ENCODE data around the gene SCARF1.
A peak's percentile ranks its signal among the peaks of the same experiment; 100 is the strongest.

SCARF1 gene

DNA sequence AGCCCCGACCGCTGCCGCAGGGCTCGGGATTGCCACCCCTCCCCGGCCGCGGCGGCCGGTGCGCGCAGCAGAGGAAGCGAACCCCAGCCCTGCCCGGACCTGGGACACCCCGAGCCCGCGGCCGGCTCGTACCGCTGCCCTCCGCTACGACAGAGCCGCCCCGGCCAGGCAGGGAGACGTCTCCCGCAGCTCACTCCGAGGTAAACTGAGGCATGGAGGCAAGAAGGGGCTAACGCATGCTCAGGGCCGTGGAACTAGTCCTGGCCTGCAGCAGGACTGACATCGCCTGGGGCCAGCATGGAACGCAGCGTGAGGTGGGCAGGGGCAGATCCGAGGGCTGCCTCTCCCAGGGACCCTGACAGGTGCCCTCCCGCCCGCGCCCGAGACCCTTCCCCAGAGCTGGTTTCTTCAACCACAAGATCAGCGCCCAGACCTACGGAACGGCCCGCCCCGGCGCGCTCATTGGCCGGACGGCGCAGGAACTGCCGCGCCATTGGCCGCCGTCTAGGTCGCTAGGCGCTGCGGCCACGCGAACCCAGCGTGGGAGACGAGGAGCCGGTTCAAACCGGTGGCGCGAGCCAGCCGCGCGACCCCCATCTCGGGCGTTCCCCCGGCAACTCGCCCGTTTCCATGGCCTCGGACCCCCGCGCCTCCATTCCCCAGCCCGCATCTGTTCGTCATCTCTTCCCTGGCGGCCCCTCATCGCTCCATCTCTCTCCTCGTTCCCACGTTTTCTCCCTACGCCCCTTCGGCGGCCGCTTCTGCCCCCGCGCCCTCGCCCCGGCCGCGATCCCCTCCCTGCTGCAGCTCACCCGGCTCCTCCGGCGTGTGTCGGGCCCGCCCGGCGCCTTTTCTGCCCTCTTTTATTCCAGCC, 17.3 kb downstream of the SCARF1 start, which contains the start of gene SLC43A2:
Gene SLC43A2 (minus strand): TSS at position 853 of the 874 bp plus-strand sequence. CDS start 960 bp downstream, outside the sequence.
- DNase-seq (peak; percentile 85), ATAC-seq (peak; percentile 75)

DNA sequence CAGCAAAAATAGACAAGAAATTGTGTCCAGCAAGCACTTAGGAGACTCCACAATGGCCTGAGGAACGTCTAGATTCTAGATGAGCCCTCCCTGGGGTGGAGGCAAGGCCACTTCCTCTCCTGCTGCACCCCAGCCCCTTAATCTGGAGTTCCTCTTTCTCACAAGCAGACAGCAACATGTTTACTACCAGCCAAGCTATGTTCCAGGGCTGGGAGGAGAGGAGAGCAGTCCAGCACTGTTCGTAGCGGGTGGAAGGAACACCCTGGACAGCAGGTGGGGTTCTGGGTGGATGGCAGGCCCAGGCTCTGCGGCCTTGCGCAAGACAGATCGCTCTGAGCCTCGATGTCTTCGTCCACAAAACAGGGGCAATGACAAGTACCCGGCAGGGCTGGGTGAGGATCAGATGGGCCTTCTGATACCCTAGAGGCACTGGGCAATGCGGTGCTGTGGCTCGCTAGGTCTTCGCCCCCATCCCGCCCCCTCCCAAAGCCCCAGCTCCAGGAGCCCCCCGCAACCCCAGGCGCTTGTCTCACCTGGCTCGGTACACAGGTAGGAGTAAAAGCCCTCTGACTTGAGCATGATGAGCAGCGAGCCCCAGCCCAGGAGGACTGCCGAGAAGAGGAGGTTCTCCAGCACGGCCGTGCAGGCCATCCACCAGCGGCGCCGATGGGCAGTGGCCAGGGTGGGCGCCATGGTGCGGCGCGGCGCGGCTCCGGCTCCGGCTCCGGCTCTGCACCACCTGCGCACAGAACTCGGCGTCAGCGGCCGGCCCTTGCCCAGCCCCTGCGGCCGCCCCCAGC, 18.1 kb downstream of the SCARF1 start:
- DNase-seq: no peak
- no peak for ATAC-seq

DNA sequence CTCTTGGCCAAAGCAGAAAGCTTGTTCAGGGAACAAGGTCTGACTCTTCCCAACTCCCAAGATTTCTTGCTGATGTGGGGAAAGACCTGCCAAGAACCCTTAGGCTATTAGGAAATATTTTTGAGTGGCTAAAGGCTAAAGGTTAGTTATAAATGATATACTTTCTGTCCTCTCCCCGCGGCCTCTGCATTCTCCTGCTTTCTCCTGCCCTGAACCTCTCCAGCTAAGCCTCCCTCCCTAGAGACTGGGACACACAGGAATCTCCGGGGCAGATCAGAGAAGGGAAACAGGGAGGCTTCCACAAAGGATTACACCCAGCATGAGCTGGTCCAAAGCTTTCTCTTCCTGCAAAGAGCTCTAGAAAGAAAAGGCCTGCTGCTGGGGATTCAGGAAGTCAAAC, 19.2 kb downstream of the SCARF1 start:
- ATAC-seq: no peak

DNA sequence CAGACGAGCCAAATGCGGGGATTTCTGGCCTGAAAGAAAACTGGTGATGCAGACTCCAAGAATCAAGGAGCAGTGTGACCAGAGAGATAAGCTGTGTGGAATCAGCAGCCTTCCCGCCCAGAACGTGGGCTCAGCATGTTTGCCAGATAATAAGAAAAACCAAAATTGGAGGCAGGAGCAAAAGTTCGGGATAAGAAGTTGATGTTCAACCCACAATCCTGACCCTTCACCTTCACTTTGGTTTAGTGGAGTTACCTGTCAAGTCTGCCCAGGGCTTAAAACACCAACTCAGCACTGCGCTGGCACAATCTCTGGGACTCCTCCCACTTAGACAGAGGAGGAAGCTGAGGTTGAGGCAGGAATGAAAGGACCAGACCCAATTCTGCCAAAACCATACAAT, 20.0 kb downstream of the SCARF1 start:
- DNase-seq (no peak), ATAC-seq (no peak)

More for the DNA sequence above, 19.2 kb downstream of the SCARF1 start:
- no peak for DNase-seq

DNA sequence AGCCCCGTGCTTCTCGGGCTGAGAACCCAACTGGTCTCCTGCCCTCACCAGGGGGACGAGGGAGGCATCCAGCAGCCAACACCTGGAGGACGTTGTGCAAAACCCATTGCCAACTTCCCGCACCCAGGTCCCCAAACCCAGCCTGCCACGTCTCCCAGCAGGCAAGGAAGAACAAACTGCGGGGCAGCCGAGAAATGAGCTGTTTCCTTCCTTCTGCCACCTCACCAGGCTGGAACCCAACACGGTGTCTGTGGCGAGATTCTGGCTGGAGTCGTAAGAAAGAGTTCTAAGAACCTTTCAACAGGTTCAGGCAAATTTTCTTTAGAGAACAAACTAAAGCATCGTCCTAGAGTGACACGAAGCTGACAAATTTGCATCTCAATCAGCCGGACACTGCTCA, 20.5 kb downstream of the SCARF1 start:
- DNase-seq (no peak), ATAC-seq (no peak)

DNA sequence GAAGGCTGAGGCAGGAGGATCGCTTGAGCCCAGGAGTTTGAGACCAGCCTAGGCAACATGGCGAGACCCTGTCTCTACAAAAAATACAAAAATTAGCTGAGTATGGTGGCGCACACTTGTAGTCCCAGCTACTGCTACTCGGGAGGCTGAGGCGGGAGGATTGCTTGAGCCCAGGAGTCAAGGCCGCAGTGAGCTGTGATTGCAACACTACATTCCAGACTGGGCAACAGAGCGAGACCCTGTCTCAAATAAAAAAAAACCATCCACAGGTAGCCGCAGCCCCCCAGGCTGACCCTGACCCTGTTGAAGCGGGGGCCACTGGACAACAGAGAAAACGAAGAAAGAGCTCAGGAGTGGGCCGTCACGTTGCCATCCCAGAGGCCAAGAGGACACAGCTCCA, 20.9 kb downstream of the SCARF1 start:
- no peak for ATAC-seq
- no peak for DNase-seq

DNA sequence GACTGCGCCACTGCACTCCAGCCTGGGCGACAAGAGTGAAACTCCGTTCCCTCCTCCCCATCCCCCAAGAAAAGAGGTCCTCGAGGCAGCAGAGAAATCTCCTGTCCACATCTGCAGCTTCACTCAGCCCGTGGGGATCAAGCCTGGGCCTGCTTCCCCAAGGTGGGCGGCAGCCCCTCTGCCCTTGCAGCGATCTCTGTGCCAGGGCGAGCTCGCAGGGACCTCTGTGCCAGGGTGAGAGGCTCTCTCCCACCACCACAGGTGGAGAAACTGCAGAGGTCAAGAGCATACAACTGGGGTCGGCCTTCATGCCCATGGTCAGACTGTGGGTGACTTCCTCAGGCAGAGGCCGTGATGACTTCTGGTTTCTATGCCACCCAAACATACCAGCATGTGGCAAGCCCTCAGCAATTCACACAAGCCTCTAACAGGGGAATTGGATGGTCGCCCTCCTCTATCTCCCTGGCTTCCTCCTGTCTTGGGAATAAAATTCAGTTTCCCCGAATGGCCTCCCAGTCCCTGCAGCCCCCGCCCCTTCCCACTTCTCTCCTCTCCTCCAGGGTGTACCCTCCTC, 22.4 kb downstream of the SCARF1 start:
- ATAC-seq (no peak), DNase-seq (no peak)

DNA sequence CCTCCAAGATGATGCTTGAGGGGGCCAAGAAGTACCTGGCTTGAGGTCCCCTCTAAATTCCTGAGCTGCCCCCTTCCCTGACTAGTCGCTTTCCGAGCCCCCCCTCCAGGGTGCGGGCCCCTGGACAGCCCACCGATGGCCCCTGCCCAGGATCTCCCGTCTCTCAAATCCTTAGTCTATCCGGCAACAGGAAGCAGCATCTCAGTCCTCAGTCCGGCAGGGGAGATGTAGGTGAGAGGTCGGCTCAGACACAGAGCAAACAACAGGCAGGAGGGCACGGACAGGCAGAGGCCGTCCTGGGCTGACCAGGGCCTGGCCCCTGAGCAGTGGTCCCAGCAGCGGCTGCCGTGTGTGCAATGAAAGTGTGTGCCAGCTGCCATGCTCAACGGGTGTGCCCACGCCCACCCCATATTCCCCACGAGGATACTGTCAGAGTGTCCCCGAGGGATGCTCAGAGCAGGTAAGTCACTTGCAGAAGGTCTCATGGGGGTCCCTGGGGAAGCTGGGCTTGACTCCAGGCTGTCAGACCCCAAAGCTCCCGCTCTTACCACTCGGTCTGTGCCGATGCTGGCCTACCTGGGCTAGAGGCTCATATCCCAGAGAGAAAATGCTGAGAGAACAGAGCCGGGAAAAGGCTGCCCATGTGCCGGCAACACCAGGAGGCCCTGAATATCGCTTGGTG, 24.1 kb downstream of the SCARF1 start:
- DNase-seq: no peak
- no peak for ATAC-seq

DNA sequence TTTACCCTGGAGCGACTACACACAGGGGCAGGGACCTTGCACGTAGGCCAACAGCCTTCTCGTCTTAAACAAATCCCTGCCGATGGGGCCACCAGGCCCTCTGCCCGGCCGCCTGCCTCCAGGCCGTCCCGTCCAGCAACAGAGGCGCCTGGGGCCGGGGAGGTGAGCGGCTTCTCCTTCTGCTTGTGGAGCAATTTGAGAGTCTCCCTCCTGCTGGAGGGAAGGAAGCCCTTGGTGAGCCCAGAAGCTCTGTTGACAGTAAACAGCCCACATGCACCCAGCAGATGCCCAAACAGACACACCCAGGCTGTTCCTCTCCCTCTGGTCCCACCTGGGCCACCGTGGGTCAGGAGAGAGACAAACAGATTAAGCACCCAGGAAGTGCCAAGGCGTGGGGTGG, 25.0 kb downstream of the SCARF1 start:
- ATAC-seq (no peak), DNase-seq (no peak)

DNA sequence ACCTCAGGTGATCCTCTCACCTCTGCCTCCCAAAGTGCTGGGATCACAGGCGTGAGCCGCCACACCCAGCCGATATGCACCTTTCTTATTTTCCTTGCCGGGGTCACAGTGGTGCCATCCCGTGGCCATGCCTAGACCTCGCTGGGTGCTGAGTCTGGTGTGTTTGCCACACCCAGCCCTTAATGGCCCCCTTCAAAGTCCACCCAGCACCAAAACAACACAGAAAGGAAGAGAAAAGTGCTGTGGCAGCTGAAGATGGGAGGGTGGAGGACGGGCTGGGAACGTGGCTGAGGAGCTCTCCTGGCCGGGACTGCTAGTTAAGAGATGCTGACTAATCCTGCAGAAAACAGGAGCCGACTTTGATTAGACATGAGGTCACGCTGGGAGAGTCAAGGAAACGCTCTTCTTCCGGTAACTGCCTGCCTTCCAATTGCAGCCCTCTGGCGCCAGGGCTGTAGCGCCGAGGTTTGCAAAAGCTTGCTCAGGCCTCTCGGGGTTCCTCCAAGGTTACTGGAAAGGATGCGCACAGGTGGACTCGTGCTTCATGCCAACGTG, 27.8 kb downstream of the SCARF1 start:
- ATAC-seq (no peak), DNase-seq (no peak)

DNA sequence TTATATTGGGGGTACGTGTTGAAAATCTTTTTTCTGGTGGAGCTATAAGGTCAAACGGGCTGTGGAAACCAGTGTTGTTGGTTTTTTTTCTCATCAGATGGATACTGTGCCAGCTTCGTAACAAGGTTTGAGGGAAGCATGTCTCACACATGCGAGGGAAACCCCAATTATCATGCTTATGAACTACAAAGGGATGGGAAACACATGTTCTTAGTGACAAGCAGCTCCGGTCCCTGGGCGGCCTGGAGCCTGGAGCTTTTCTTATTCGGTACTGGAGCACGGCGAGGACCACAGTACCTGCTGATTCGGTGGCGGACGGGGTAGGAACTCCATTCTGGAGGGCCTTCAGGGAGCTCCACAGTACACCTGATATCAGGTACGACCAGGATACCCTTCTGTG, 29.4 kb downstream of the SCARF1 start:
- DNase-seq: no peak
- no peak for ATAC-seq

DNA sequence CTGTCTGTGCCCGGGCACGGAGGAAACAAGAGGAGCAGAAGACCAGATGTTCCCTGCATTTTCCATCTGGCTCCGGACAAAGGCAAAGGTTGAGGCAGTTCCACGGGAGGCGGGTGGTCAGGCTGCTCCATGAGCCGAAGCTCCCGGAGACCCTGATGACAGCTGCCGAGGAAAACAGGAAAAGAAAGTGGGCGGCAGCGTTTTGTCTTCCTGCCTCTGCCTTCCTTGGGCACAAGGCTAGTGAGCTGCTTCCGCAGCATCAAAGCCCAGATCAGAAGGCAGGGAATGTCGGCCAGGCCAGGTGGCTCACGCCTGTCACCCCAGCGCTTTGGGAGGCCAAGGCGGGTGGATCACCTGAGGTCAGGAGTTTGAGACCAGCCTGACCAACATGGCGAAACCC, 33.1 kb downstream of the SCARF1 start:
- no peak for ATAC-seq
- DNase-seq: no peak

DNA sequence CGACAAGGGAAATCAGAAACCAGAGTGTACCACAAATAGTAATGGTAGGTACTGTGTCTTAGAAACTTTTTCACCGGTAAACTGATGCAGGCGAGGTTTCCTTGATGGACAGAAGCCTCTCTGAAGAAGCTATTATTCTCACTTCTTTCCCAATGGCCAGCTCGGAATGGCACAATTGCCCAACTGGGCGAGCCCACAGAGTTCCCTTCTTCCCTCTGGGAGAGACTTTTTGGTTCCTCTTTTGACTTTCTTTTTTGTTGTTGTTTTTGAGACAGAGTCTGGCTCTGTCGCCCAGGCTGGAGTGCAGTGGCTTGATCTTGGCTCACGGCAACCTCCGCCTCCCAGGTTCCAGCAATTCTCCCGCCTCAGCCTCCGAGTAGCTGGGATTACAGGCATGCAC, 33.8 kb downstream of the SCARF1 start:
- ATAC-seq (no peak), DNase-seq (no peak)

DNA sequence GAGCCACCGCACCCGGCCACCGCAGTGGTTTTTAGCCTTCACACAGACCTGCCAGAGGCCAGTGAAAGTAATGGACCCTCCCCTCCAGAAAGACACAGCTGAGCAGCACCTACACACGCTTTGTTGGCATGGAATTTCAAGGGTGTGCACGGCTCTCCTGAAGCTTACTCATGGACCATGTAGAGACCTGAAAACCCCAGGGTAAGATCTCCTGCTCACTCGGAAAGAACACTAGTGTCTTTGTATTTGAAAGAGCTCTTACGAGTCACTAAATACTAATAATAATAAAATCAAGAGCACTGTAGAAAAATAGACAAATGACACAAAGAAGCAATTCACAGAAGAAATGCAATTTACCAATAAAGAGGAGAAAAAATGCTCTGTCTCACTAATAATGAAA, 36.9 kb downstream of the SCARF1 start:
- ATAC-seq (no peak), DNase-seq (no peak)

DNA sequence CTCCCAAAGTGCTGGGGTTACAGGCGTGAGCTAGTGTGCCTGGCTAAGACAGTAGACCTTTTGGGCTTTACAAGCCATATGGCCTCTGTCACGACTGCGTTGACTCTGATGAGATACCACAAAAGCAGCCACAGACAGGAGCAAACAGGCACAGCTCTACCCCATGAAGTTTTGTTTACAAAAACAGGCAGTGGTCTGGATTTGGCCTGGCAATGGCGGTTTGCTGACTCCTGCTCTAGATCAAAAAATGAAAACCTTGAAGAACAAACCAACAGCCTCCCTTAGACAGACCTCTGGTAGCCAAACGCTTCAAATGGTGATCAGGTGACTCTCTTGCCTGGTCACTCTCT, 37.6 kb downstream of the SCARF1 start:
- DNase-seq (no peak), ATAC-seq (peak; percentile 11)

DNA sequence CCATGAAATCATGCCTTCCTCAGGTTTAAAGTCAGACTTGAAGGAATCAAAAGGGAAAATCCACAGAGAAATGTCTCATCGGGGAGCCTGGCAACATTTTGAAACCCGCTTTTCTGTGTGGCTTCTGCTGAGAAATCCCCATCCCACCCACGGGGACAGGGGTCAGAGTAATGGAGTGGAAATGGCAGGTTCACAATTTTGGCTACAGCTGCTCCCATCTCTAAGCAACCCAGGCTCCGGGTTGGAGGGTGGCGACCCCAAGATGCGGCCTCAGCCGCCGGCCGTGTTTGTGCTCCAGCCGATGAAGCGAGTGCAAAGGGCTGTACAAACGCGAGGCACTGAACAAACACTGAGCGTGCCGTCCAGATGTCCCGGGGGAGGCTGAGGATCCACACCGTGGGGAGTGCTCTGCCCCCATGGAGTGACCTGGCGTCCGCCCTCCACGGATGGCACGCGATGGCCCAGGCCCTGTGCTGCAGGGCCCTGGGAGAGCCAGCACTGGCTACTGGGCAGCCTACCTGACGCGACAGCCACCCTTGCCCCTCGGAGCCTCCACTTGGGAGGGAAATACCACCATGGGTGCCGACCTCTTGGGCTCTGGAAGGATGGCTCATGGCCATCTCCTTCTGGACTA, 39.1 kb downstream of the SCARF1 start:
- DNase-seq: peak; percentile 65
- ATAC-seq: no peak

DNA sequence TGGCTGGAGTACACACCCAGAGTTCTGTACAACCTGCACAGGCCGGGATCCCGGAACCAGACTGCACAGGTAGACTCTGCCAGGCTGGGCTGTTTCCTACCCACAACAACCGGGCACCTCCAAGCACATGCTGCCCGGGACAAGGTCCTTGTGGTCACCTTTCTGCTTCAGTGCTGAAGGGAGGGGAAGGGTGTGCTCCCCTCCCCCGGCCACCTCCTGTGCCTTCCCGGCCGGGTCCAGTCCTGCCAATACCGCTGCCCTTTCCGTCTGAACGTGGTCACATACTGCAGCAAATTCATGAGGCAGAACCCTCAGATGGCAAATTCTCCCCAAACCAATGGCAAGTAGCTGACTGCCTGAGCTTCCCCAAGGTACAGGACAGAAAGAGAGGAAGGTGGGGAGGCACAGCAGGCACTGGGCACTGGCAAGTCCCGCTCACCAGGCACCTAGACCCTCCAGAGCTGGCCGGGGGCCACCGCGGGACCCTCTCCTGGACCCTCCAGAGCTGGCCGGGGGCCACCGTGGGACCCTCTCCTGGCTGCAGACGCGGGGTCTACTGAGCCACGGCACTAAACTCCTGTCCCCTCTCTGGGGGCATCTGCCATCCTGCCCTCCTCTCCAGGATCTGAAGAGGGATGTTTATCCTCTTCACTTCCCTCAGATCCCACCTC, 39.7 kb downstream of the SCARF1 start:
- DNase-seq: no peak
- ATAC-seq: no peak

DNA sequence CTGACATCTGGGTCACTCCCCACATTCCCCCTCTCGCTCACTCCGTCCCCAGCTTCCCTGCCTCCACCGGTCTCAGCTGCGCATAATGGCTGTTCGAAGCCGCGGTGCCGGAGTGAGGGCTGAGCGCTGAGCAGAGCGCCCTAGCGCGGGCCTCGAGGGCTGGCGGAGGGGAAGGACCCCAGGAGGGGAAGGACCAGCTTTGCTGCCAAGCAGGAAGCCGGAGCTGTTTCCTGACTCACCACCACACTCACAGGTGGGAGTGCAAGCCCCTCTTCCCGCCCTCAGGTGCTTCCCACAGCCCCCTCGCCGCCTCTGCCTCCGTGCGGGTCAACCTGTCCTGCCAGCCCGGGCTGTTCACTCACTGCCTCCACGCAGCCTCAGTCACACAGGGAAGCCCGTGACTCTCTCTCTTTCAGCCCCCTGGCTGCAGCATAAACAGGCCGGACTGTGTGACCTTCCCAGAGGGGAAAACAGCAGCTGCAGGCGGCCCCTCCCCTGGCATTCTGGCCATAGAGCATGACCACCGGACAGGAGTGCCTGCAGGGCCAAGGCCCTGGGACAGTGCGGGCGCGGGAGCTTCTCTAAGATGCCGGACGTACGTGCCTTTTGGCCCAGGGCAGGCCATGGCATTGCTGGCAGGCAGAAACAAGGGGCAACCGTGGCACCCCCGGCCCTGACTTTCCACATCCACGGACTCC, 40.6 kb downstream of the SCARF1 start:
- peak; percentile 23 for DNase-seq
- ATAC-seq: no peak

DNA sequence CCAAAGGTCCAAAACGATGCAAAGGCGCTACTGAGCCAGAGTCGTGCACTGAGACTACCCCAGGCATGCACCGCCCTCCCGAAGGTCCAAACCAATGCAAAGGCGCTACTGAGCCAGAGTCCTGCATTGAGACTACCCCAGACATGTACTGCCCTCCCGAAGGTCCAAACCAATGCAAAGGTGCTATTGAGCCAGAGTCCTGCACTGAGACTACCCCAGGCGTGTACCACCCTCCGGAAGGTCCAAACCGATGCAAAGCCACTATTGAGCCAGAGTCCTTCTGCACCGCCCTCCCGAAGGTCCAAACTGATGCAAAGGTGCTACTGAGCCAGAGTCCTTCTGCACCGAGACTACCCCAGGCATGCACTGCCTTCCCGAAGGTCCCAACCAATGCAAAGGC, 44.0 kb downstream of the SCARF1 start:
- DNase-seq: no peak

DNA sequence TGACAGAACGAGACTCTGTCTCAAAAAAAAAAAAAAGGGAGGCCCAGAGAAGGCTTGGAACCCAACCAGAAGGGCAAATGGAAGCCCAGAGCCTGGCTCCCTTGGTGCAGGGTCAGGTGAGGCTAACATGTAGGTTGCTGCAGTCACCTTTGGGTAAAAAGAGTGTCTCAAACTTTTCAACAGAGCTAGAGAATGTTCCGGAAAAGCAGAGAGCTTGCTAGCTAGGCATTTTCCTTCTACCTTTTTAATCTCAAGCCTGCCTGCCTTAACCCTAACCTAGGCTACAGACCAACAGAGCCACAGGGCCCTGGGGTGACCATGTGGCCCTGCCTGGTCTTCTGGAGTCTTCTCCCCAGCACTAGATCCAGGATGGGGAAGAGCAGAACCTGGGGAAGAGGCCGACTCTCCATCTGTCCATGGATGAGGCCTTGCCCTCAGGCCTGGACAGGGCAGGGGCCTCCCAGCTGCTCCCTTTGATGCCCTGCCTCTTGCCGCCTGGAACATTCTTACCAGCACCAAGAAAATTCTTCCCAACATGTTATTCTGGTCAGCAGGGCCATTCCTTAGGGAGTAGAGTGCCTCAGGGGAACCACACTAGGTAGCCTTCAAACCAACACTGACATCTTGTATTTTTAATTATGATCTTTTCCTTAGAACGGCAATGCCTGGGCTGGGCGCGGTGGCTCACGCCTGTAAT, 47.0 kb downstream of the SCARF1 start:
- ATAC-seq: no peak
- no peak for DNase-seq

More for the DNA sequence above, 44.0 kb downstream of the SCARF1 start:
- no peak for ATAC-seq
